Erythroblast (primary cell): Measurements from ENCODE around the gene GSTM3.

Experiments used
- GATA1 ChIP-seq: IDR thresholded peaks from 2 replicates; pipeline ENCODE4 v1.6.1; 2011; ENCODE audit warnings: low read depth, mild to moderate bottlenecking, control low read depth, low read length, moderate library complexity
- POLR2A ChIP-seq: IDR thresholded peaks from 2 replicates; pipeline ENCODE4 v1.6.1; 2011; ENCODE audit warnings: mild to moderate bottlenecking, low read length

GRCh38 chr1:109789551-109790180 lies 48.8 kb upstream of the GSTM3 start:
- TF ChIP-seq POLR2A (no peak), GATA1 (no peak)
